H1 (cell line): ENCODE measurements around the gene SLC25A52. TPM values are rescaled to one million over a fixed set of nuclear protein-coding genes. Genes with fewer than 3 reads are reported as not detected.

Experiments
- CTCF ChIA-PET: fragments of 300-600 bp; sonication (Branson Sonifier 250); formaldehyde crosslinking; loops from one replicate; lab custom pipeline; 2021; ENCODE audit not compliant: partially characterized antibody; lab: Charles Lee
- POLR2A ChIA-PET: fragments of 300-600 bp; sonication (Branson Sonifier 250); formaldehyde crosslinking; loops from one replicate; lab custom pipeline; 2021; ENCODE audit warnings: inconsistent platforms; ENCODE audit not compliant: partially characterized antibody; lab: Charles Lee
- DNase-seq, 2 experiments: peaks; one replicate each; pipeline versions ENCODE4 v3.0.0 to v3.0.0-alpha.2; 2010 to 2022; ENCODE audit warnings: low spot score in 2 of 2, low read depth in 1 of 2, mixed read lengths in 1 of 2
- FAIRE-seq: peaks from 2 replicates; lab custom pipeline; 2011; peaks lifted over from hg19 to GRCh38; lab: Jason Lieb, UNC
- H2AFZ ChIP-seq: 2 replicates; pipeline ENCODE4 v1.8.1; 2012; ENCODE audit warnings: low read length, inconsistent platforms
- H2AK5ac ChIP-seq: 2 replicates; pipeline ENCODE4 v1.6.1; 2013; ENCODE audit warnings: low read depth, low read length
- H2BK120ac ChIP-seq: replicated peaks from 2 replicates; pipeline ENCODE3; 2013; ENCODE audit warnings: low read depth, low read length, inconsistent platforms
- H2BK12ac ChIP-seq: 2 replicates; pipeline ENCODE4 v1.6.1; 2013; ENCODE audit warnings: low read depth, low read length
- H2BK15ac ChIP-seq: 2 replicates; pipeline ENCODE4 v1.6.1; 2013; ENCODE audit warnings: low read length
- H2BK20ac ChIP-seq: 2 replicates; pipeline ENCODE4 v1.6.1; 2013; ENCODE audit warnings: low read length
- H2BK5ac ChIP-seq: 2 replicates; pipeline ENCODE4 v1.6.1; 2013; ENCODE audit warnings: low read depth, low read length
- H3K14ac ChIP-seq: 2 replicates; pipeline ENCODE4 v1.6.1; 2013; ENCODE audit warnings: inconsistent platforms; ENCODE audit not compliant: insufficient read length
- H3K18ac ChIP-seq: 2 replicates; pipeline ENCODE4 v1.6.1; 2013; ENCODE audit warnings: low read length; ENCODE audit errors: extremely low read depth
- H3K23ac ChIP-seq: 2 replicates; pipeline ENCODE4 v1.6.1; 2013; ENCODE audit warnings: inconsistent platforms; ENCODE audit not compliant: insufficient read length
- H3K23me2 ChIP-seq: 2 replicates; pipeline ENCODE4 v1.6.1; 2013; ENCODE audit warnings: low read depth, low read length
- H3K27ac ChIP-seq: 2 replicates; pipeline ENCODE4 v1.6.1; 2011; ENCODE audit warnings: low read depth, low read length, inconsistent platforms
- H3K27me3 ChIP-seq, 4 experiments: replicated peaks in 1 of 4; 1 replicate in 1 of 4; 2 replicates in 3 of 4; pipeline versions ENCODE4 v1.6.1 to v1.8.1; 2011 to 2013; ENCODE audit warnings: low read length in 3 of 4, mild to moderate bottlenecking in 3 of 4, inconsistent platforms in 2 of 4, mixed read lengths in 2 of 4, moderate library complexity in 1 of 4; ENCODE audit not compliant: control insufficient read depth in 3 of 4, insufficient read depth in 3 of 4; ENCODE audit errors: extremely low read depth in 1 of 4
- H3K36me3 ChIP-seq, 4 experiments: 2 replicates each; pipeline versions ENCODE4 v1.6.1 to v1.8.1; 2011 to 2013; ENCODE audit warnings: mild to moderate bottlenecking in 4 of 4, low read length in 3 of 4, moderate library complexity in 2 of 4, control low read depth in 1 of 4, inconsistent platforms in 1 of 4; ENCODE audit not compliant: insufficient read depth in 4 of 4, control insufficient read depth in 2 of 4
- H3K4ac ChIP-seq: replicated peaks from 2 replicates; pipeline ENCODE3; 2013; ENCODE audit warnings: low read length, low read depth, mixed read lengths, inconsistent platforms; ENCODE audit not compliant: insufficient read length
- H3K4me1 ChIP-seq, 4 experiments: replicated peaks in 1 of 4; 1 replicate in 1 of 4; 2 replicates in 3 of 4; pipeline versions ENCODE4 v1.6.1 to v1.8.1; 2011 to 2013; ENCODE audit warnings: low read length in 3 of 4, inconsistent platforms in 2 of 4, mixed read lengths in 1 of 4; ENCODE audit not compliant: insufficient read depth in 4 of 4, control insufficient read depth in 3 of 4
- H3K4me2 ChIP-seq, 2 experiments: 2 replicates each; pipeline versions ENCODE4 v1.6.1 to v1.8.1; 2011 to 2013; ENCODE audit warnings: low read depth in 2 of 2, low read length in 2 of 2, control low read depth in 1 of 2, inconsistent platforms in 1 of 2, mild to moderate bottlenecking in 1 of 2; ENCODE audit not compliant: insufficient read depth in 1 of 2
- H3K4me3 ChIP-seq, 4 experiments: fragments of 200-600, 300-600 bp in 1 of 4; sonication (generic), shearing (Covaris generic), sonication (Bioruptor Twin) in 1 of 4; 2 replicates each; pipeline versions ENCODE4 v1.5.1 to v1.8.1; 2011 to 2016; ENCODE audit warnings: low read length in 4 of 4, low read depth in 3 of 4, control low read depth in 2 of 4, inconsistent platforms in 2 of 4, mild to moderate bottlenecking in 2 of 4, mixed read lengths in 1 of 4, moderate library complexity in 1 of 4; ENCODE audit not compliant: insufficient read depth in 2 of 4; ENCODE audit errors: extremely low read depth in 1 of 4
- H3K56ac ChIP-seq: replicated peaks from 2 replicates; pipeline ENCODE3; 2013; ENCODE audit warnings: low read depth, mild to moderate bottlenecking, mixed read lengths, low read length, inconsistent platforms; ENCODE audit not compliant: insufficient read length
- H3K79me1 ChIP-seq: 2 replicates; pipeline ENCODE4 v1.6.1; 2013; ENCODE audit warnings: low read depth, low read length, control low read depth
- H3K79me2 ChIP-seq, 2 experiments: 2 replicates each; pipeline versions ENCODE4 v1.6.1 to v1.8.1; 2012 to 2013; ENCODE audit warnings: low read length in 2 of 2, mild to moderate bottlenecking in 2 of 2, inconsistent platforms in 1 of 2; ENCODE audit not compliant: insufficient read depth in 2 of 2, control insufficient read depth in 1 of 2
- H3K9ac ChIP-seq, 4 experiments: replicated peaks in 1 of 4; 1 replicate in 1 of 4; 2 replicates in 3 of 4; pipeline versions ENCODE4 v1.6.1 to v1.8.1; 2011 to 2013; ENCODE audit warnings: low read depth in 3 of 4, low read length in 3 of 4, control low read depth in 2 of 4, mild to moderate bottlenecking in 2 of 4, moderate library complexity in 2 of 4, inconsistent platforms in 1 of 4; ENCODE audit errors: extremely low read depth in 1 of 4
- H3K9me3 ChIP-seq, 2 experiments: 2 replicates each; pipeline versions ENCODE4 v1.6.1 to v1.8.1; 2012 to 2013; ENCODE audit warnings: mild to moderate bottlenecking in 2 of 2, moderate library complexity in 2 of 2, control low read depth in 1 of 2, inconsistent platforms in 1 of 2, low read depth in 1 of 2, low read length in 1 of 2, mixed read lengths in 1 of 2; ENCODE audit not compliant: insufficient read depth in 2 of 2
- H4K20me1 ChIP-seq, 2 experiments: replicated peaks in 1 of 2; 2 replicates each; pipeline versions ENCODE3 to v1.8.1; 2011 to 2013; ENCODE audit warnings: inconsistent platforms in 2 of 2, low read length in 2 of 2, mild to moderate bottlenecking in 1 of 2; ENCODE audit not compliant: insufficient read depth in 2 of 2, control insufficient read depth in 1 of 2
- H4K5ac ChIP-seq: 2 replicates; pipeline ENCODE4 v1.6.1; 2013; ENCODE audit warnings: low read length, low read depth, mixed read lengths, inconsistent platforms; ENCODE audit not compliant: insufficient read length
- H4K8ac ChIP-seq: 2 replicates; pipeline ENCODE4 v1.8.0; 2013; ENCODE audit warnings: mild to moderate bottlenecking, moderate library complexity, low read length, inconsistent platforms; ENCODE audit not compliant: insufficient read depth; ENCODE audit errors: extremely low read depth
- H4K91ac ChIP-seq: replicated peaks from 2 replicates; pipeline ENCODE3; 2013; ENCODE audit warnings: low read length, mixed read lengths, inconsistent platforms; ENCODE audit not compliant: insufficient read length
- ASH2L ChIP-seq: fragments of 200-600, 300-600 bp; sonication (generic); IDR thresholded peaks from one replicate; pipeline ENCODE4 v1.7.1; 2017; ENCODE audit warnings: low read length
- CBX5 ChIP-seq: fragments of 300-800, 300-1000 bp; sonication (generic); IDR thresholded peaks from 2 replicates; pipeline ENCODE4 v1.7.1; 2016; ENCODE audit warnings: antibody characterized with exemption, low read length, low read depth
- CBX8 ChIP-seq: fragments of 300-800, 300-1000 bp; sonication (generic); IDR thresholded peaks from 2 replicates; pipeline ENCODE4 v1.7.1; 2016; ENCODE audit warnings: low read depth, low read length, borderline replicate concordance
- GABPA ChIP-seq: IDR thresholded peaks from 2 replicates; pipeline ENCODE4 v1.6.1; 2011; ENCODE audit warnings: mild to moderate bottlenecking, low read length, moderate library complexity, borderline replicate concordance; ENCODE audit not compliant: insufficient read depth
- POLR2A ChIP-seq, 2 experiments: IDR thresholded peaks; 1 replicate in 1 of 2; 2 replicates in 1 of 2; pipeline ENCODE4 v1.6.1; 2011; ENCODE audit warnings: low read depth in 2 of 2, low read length in 2 of 2, mild to moderate bottlenecking in 2 of 2; ENCODE audit errors: control extremely low read depth in 1 of 2
- RXRA ChIP-seq: IDR thresholded peaks from 2 replicates; pipeline ENCODE4 v1.6.1; 2011; ENCODE audit warnings: low read depth, mild to moderate bottlenecking, low read length, moderate library complexity; ENCODE audit not compliant: insufficient read depth
- SIRT6 ChIP-seq: IDR thresholded peaks from one replicate; pipeline ENCODE4 v1.7.1; 2012; ENCODE audit warnings: low read length, inconsistent platforms
- SIX5 ChIP-seq: IDR thresholded peaks from 2 replicates; pipeline ENCODE4 v1.6.1; 2011; ENCODE audit warnings: mild to moderate bottlenecking, low read depth, low read length
- SP1 ChIP-seq: IDR thresholded peaks from 2 replicates; pipeline ENCODE4 v1.6.1; 2011; ENCODE audit warnings: low read depth, low read length
- whole genome bisulfite sequencing, 2 experiments: shearing (Covaris generic) in 1 of 2; methylation state at CpG; one replicate each; pipeline versions ENCODE4 v1.1.6 to v1.1.7; 2013 to 2015; ENCODE audit warnings: low lambda C conversion rate in 2 of 2, mixed read lengths in 2 of 2, inconsistent platforms in 1 of 2, low coverage in 1 of 2, missing lambda C conversion rate in 1 of 2; ENCODE audit not compliant: insufficient replicate concordance in 2 of 2, insufficient coverage in 1 of 2, insufficient read length in 1 of 2; ENCODE audit errors: extremely low coverage in 1 of 2, missing lambda C conversion rate in 1 of 2; 5-methylcytosine and 5-hydroxymethylcytosine counted together
- long read RNA-seq, 2 experiments: library from RNA in 1 of 2; library from capped mRNA in 1 of 2; stranded (forward); transcript quantifications; one replicate each; pipeline ENCODE4 v2.0.0, GENCODE V29; 2021; ENCODE audit warnings: inconsistent platforms in 1 of 2
- polyA minus RNA-seq, 3 experiments: library from RNA; depleted of rRNA, polyadenylated mRNA; stranded (reverse); fragments of >200 nt; gene quantifications; 1 replicate in 2 of 3; 2 replicates in 1 of 3; pipeline ENCODE4 v1.2.3, GENCODE V29; 2011
- polyA plus RNA-seq, 7 experiments: library from polyadenylated mRNA; depleted of rRNA in 3 of 7; stranded (reverse) in 5 of 7; unstranded in 2 of 7; fragments of >200 nt in 5 of 7; fragments of 200-250 nt in 2 of 7; gene quantifications; 1 replicate in 5 of 7; 2 replicates in 1 of 7; 4 replicates in 1 of 7; pipeline versions ENCODE4 v1.2.1 to v1.2.3, GENCODE V29; 2011 to 2013; ENCODE audit warnings: missing spikeins in 2 of 7, mixed read lengths in 2 of 7
- total RNA-seq: library from RNA; stranded (reverse); fragmentation: NEBNext Ultra II Directional; extraction: Animal tissue kit (Norgen Biotek cat#: 25700); gene quantifications from 2 replicates; pipeline ENCODE4 v1.2.1, GENCODE V29; 2021
- TF ChIP-seq, protein P1 (sequence below), 3 experiments: IDR thresholded peaks; 1 replicate in 2 of 3; 2 replicates in 1 of 3; pipeline versions ENCODE4 v1.5.1 to v1.6.1; 2011; ENCODE audit warnings: low read length in 3 of 3, mild to moderate bottlenecking in 3 of 3, inconsistent platforms in 2 of 3, low read depth in 1 of 3, moderate library complexity in 1 of 3; ENCODE audit not compliant: insufficient read depth in 1 of 3; ENCODE audit errors: control extremely low read depth in 1 of 3

The SLC25A52 gene, protein sequence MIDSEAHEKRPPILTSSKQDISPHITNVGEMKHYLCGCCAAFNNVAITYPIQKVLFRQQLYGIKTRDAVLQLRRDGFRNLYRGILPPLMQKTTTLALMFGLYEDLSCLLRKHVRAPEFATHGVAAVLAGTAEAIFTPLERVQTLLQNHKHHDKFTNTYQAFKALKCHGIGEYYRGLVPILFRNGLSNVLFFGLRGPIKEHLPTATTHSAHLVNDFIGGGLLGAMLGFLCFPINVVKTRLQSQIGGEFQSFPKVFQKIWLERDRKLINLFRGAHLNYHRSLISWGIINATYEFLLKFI
- total RNA-seq (not detected in 2 replicates), polyA plus RNA-seq (2011; rRNA removed) (not detected in 2 replicates), polyA minus RNA-seq (2011; rRNA and poly(A)+ RNA removed) (0.12 TPM in 1 of 2 replicates, not detected in the other)
- not detected for polyA plus RNA-seq (2011; cell fraction: cytosol; rRNA removed)
- not detected for polyA plus RNA-seq (2011; cell fraction: nucleus; rRNA removed)
- polyA plus RNA-seq (2012, experiment 1 of 2) = not detected in 4 replicates
- polyA plus RNA-seq (2012, experiment 2 of 2) = not detected
- 0.06 TPM for polyA plus RNA-seq (2013, experiment 1 of 2)
- polyA plus RNA-seq (2013, experiment 2 of 2) = 0.04 TPM
- not detected for polyA minus RNA-seq (2011; cell fraction: cytosol; rRNA and poly(A)+ RNA removed)
- polyA minus RNA-seq (2011; cell fraction: nucleus; rRNA and poly(A)+ RNA removed) = not detected
- long read RNA-seq, experiment 1 = 0 reads
- long read RNA-seq, experiment 2 = 0 reads

DNA sequence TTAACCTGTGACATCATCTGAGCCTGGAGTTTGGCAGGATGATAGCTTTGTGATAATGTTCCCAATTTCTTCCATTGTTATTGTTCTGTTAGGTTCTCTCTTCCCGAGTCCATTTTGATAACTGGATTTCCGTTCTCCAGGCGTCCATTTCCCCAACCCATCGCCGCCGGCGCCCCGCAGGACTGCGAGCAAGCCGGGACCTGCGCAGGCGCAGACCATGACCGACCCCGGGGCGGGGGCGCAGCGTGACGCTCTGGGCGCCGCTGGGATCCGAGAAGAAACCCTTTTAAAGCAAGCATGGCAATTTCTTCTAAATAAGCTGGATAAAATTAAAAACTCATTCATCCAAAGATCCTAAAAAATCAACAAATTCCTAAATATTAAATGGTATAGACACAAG lies at the start of gene SLC25A52:
TSS of gene SLC25A52 (minus strand) at position 186 of the 400 bp plus-strand sequence. CDS start 219 bp downstream, outside the sequence.
- POLR2A ChIA-PET = no interaction called here
- Histone ChIP-seq H3K36me3 (no peaks in the 10 kb centered on the region), H4K8ac (no peak within 1 kb of the TSS), H3K23me2 (no peaks in the 10 kb centered on the region), H3K56ac (no peak within 1 kb of the TSS), H2AFZ (no peak within 1 kb of the TSS), H2BK12ac (no peak within 1 kb of the TSS), H2BK120ac (no peak within 1 kb of the TSS), H3K9me3 (no peaks in the 10 kb centered on the region), H3K27me3 (no peaks in the 10 kb centered on the region), H3K23ac (no peak within 1 kb of the TSS), H2BK5ac (no peak within 1 kb of the TSS), H3K18ac (no peak within 1 kb of the TSS), H3K4me2 (no peak within 1 kb of the TSS), H3K4me1 (no peaks in the 10 kb centered on the region), H2BK15ac (no peak within 1 kb of the TSS), H3K79me2 (no peaks in the 10 kb centered on the region), H2BK20ac (no peak within 1 kb of the TSS), H4K91ac (no peak within 1 kb of the TSS), H3K9ac (no peak within 1 kb of the TSS), H3K14ac (no peak within 1 kb of the TSS), H2AK5ac (no peak within 1 kb of the TSS), H3K27ac (no peak within 1 kb of the TSS), H4K5ac (no peak within 1 kb of the TSS), H3K4ac (no peak within 1 kb of the TSS), H3K4me3 (no peak within 1 kb of the TSS), H3K79me1 (no peaks in the 10 kb centered on the region), H4K20me1 (no peaks in the 10 kb centered on the region)
- 95% methylated on average over 21 of the region's 21 CpGs; no CpG with 5 or more reads in 1 of the 2 experiments for WGBS, 2 experiments
- FAIRE-seq (no peak), DNase-seq (no peak)
- CTCF ChIA-PET = interaction anchor here (0.7 to 1.2 kb wide), 3 partner anchors 10 to 216 kb away, joined by 3 read pairs; no protein-coding TSS in a partner anchor
- TF ChIP-seq POLR2A (IDR thresholded peaks at IDR 0.05; ENCODE audit: control extremely low read depth in 1 of 2, low read depth in 2 of 2, low read length in 2 of 2) (no peak), SIX5 (no peak), ASH2L (no peak), GABPA (no peak), CBX8 (no peak), SIRT6 (no peak), CBX5 (no peak), RXRA (no peak), SP1 (no peak)
- TF ChIP-seq, protein P1, sequence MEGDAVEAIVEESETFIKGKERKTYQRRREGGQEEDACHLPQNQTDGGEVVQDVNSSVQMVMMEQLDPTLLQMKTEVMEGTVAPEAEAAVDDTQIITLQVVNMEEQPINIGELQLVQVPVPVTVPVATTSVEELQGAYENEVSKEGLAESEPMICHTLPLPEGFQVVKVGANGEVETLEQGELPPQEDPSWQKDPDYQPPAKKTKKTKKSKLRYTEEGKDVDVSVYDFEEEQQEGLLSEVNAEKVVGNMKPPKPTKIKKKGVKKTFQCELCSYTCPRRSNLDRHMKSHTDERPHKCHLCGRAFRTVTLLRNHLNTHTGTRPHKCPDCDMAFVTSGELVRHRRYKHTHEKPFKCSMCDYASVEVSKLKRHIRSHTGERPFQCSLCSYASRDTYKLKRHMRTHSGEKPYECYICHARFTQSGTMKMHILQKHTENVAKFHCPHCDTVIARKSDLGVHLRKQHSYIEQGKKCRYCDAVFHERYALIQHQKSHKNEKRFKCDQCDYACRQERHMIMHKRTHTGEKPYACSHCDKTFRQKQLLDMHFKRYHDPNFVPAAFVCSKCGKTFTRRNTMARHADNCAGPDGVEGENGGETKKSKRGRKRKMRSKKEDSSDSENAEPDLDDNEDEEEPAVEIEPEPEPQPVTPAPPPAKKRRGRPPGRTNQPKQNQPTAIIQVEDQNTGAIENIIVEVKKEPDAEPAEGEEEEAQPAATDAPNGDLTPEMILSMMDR (IDR thresholded peaks at IDR 0.05; ENCODE audit: control extremely low read depth in 1 of 3, insufficient read depth in 1 of 3, low read depth in 1 of 3, low read length in 3 of 3) = no peak
